HG02798 (cell line): ENCODE results near the gene MIEN1.
A peak's percentile ranks its signal among the peaks of the same experiment; 100 is the strongest.
"Not testable (repeated sequence)": the region's sequence is repeated elsewhere in the genome, so short reads cannot be mapped to it uniquely, and the experiment has no call there.

Experiments used
- ATAC-seq: cut with Tn5 transposase; IDR thresholded peaks from one replicate; pipeline ENCODE4 v1.9.1; 2021; ENCODE audit warnings: mild to moderate bottlenecking; ENCODE audit not compliant: unreplicated experiment, poor library complexity

The MIEN1 gene

GRCh38 chr17:39756380-39757079 lies 26.2 kb upstream of the MIEN1 start:
- ATAC-seq = no peak

- no peak for ATAC-seq
Observed at GRCh38 chr17:39755554-39756379, 25.4 kb upstream of the MIEN1 start.

- no peak for ATAC-seq
Observed at GRCh38 chr17:39754958-39755553, 24.7 kb upstream of the MIEN1 start.

- peak; percentile 73 for ATAC-seq
Observed at GRCh38 chr17:39754161-39754957, 24.0 kb upstream of the MIEN1 start.

- peak; percentile 28 for ATAC-seq
Observed at GRCh38 chr17:39753514-39754160, 23.3 kb upstream of the MIEN1 start.

GRCh38 chr17:39752241-39752881 lies 22.0 kb upstream of the MIEN1 start:
- no peak for ATAC-seq

GRCh38 chr17:39751637-39752036 lies 21.3 kb upstream of the MIEN1 start:
- no peak for ATAC-seq

GRCh38 chr17:39751016-39751543 lies 20.7 kb upstream of the MIEN1 start:
- ATAC-seq = no peak

- ATAC-seq = no peak
Observed at GRCh38 chr17:39750131-39751015, 20.0 kb upstream of the MIEN1 start.

- ATAC-seq = not testable (repeated sequence)
Observed at GRCh38 chr17:39748444-39749034, 18.2 kb upstream of the MIEN1 start.

- ATAC-seq = no peak
Observed at GRCh38 chr17:39747745-39748144, 17.4 kb upstream of the MIEN1 start.

GRCh38 chr17:39746145-39746461 lies 15.8 kb upstream of the MIEN1 start:
- ATAC-seq = no peak

- no peak for ATAC-seq
Observed at GRCh38 chr17:39745335-39746144, 15.2 kb upstream of the MIEN1 start.

GRCh38 chr17:39744836-39745215 lies 14.5 kb upstream of the MIEN1 start:
- ATAC-seq = no peak

GRCh38 chr17:39744075-39744835 lies 13.9 kb upstream of the MIEN1 start:
- no peak for ATAC-seq

GRCh38 chr17:39742856-39743436 lies 12.6 kb upstream of the MIEN1 start:
- no peak for ATAC-seq
